Measurements from ENCODE around the gene CALHM2. TPM values are rescaled to one million over a fixed set of nuclear protein-coding genes. Genes with fewer than 3 reads are reported as not detected.
A peak's percentile ranks its signal among the peaks of the same experiment; 100 is the strongest.

The CALHM2 gene
- total and polyA plus RNA-seq, 2 donors (not counting 1 experiment from before 2014, with no cell fraction given) = 16.3 to 42.8 TPM

- Histone ChIP-seq H3K27me3 (replicated peaks in 1 of 4; ENCODE audit: control extremely low read depth in 1 of 4, control insufficient read depth in 3 of 4, insufficient read depth in 4 of 4, low read length in 3 of 4) (no peaks in the 10 kb centered on the region), H3K4me1 (ENCODE audit: control insufficient read depth in 2 of 2, insufficient read depth in 2 of 2, low read length in 2 of 2) (peaks cover 22 to 23% of the 10 kb centered on the region in 2 donors), H3K9ac (ENCODE audit: low read length) (peak overlapping the region; percentile 98), H3K27ac (ENCODE audit: low read length in 2 of 2) (peak overlapping the region; percentile 38 to 64), H3K36me3 (replicated peaks in 1 of 2; ENCODE audit: control extremely low read depth in 1 of 2, control insufficient read depth in 1 of 2, extremely low read depth in 1 of 2, insufficient read depth in 2 of 2, low read length in 1 of 2) (peaks cover 0 to 31% of the 10 kb centered on the region in 2 experiments), H3K4me3 (ENCODE audit: control extremely low read depth in 1 of 5, extremely low read depth in 1 of 5, insufficient read depth in 1 of 5, low read depth in 2 of 5, low read length in 4 of 5) (peak overlapping the region; percentile 68 to 92 (median 76)), H3K9me3 (ENCODE audit: control extremely low read depth in 1 of 3, control insufficient read depth in 2 of 3, insufficient read depth in 1 of 3, low read length in 2 of 3) (no peaks in the 10 kb centered on the region), H2AFZ (ENCODE audit: insufficient read depth, low read depth, low read length, poor library complexity, severe bottlenecking) (peak overlapping the region; percentile 85), H3K79me2 (ENCODE audit: control insufficient read depth, insufficient read depth, low read length) (peaks cover 68% of the 10 kb centered on the region), H4K20me1 (ENCODE audit: control insufficient read depth, insufficient read depth, low read length, poor library complexity, severe bottlenecking) (peaks cover 4% of the 10 kb centered on the region), H3K4me2 (replicated peaks; ENCODE audit: low read depth, low read length, poor library complexity, severe bottlenecking) (peak overlapping the region; percentile 73)
- ChIA-PET POLR2A (interaction anchor here (1.9 kb wide), 1 partner anchor 29 kb away, joined by 8 read pairs; the partner anchor contains the start of gene TAF5), CTCF (interaction anchor here (1.0 to 2.5 kb wide), 3 partner anchors 29 to 89 kb away, joined by 3 to 7 read pairs (median 3); partner anchors contain the start of gene TAF5)
- 0% methylated on average over 7 of the region's 8 CpGs for WGBS (ENCODE audit: insufficient coverage)
- Mint-ChIP-seq H3K27me3 (no peaks in the 10 kb centered on the region), H3K9me3 (ENCODE audit: insufficient read depth) (no peaks in the 10 kb centered on the region), H3K27ac (peak overlapping the region; percentile 89), H3K4me3 (peak overlapping the region; percentile 97), H3K4me1 (peaks cover 44% of the 10 kb centered on the region)
- ATAC-seq (ENCODE audit: low read depth) (no peak), DNase-seq (no peak)
- intact Hi-C loops (cut with micrococcal nuclease) = loop anchor here (1.0 to 5.0 kb wide), 5 partner anchors 28 to 1244 kb away; partner anchors contain the start of genes NOLC1, PCGF6 and SFR1
- TF ChIP-seq CTCF (IDR thresholded peaks at IDR 0.05) (no peak), EZH2 (IDR thresholded peaks at IDR 0.05; ENCODE audit: borderline replicate concordance, insufficient read depth, low read depth, low read length, poor library complexity, severe bottlenecking) (no peak)
These were observed 55.4 kb downstream of the CALHM2 start for GRCh38 chr10:103396789-103397087.

Other genes starting within 250 kb of the CALHM2 start
- gene RPEL1, start 206.5 kb downstream of the CALHM2 start, total RNA-seq = not detected in 2 replicates
- gene RPEL1, start 206.5 kb downstream of the CALHM2 start, polyA plus RNA-seq = not detected in 2 replicates
- not detected in 2 replicates for gene INA, start 175.2 kb downstream of the CALHM2 start, total RNA-seq
- 0.03 TPM in 1 of 2 replicates, not detected in the other for gene INA, start 175.2 kb downstream of the CALHM2 start, polyA plus RNA-seq
- 7.4 and 8.9 TPM in 2 replicates for gene PCGF6, start 101.2 kb downstream of the CALHM2 start, total RNA-seq
- gene PCGF6, start 101.2 kb downstream of the CALHM2 start, polyA plus RNA-seq = 3.5 and 4.6 TPM in 2 replicates
- gene TAF5, start 84.4 kb downstream of the CALHM2 start, total RNA-seq = 5.5 and 6.5 TPM in 2 replicates
- 2.4 and 3.8 TPM in 2 replicates for gene TAF5, start 84.4 kb downstream of the CALHM2 start, polyA plus RNA-seq
- 96.6 and 107 TPM in 2 replicates for gene ATP5MK, start 55.9 kb downstream of the CALHM2 start, total RNA-seq
- gene ATP5MK, start 55.9 kb downstream of the CALHM2 start, polyA plus RNA-seq = 99.9 and 134 TPM in 2 replicates
- 36.4 and 42.3 TPM in 2 replicates for gene PDCD11, start 55.7 kb downstream of the CALHM2 start, total RNA-seq
- 15.9 and 17.9 TPM in 2 replicates for gene PDCD11, start 55.7 kb downstream of the CALHM2 start, polyA plus RNA-seq
- gene CALHM1, start 6.5 kb upstream of the CALHM2 start, total RNA-seq = 0.34 and 0.41 TPM in 2 replicates
- gene CALHM1, start 6.5 kb upstream of the CALHM2 start, polyA plus RNA-seq = 0.06 and 0.16 TPM in 2 replicates
- gene CALHM3, start 26.9 kb upstream of the CALHM2 start, total RNA-seq = not detected in 2 replicates
- not detected in 2 replicates for gene CALHM3, start 26.9 kb upstream of the CALHM2 start, polyA plus RNA-seq
- gene NEURL1, start 41.3 kb upstream of the CALHM2 start, total RNA-seq = 0.30 and 0.46 TPM in 2 replicates
- 0.57 and 0.74 TPM in 2 replicates for gene NEURL1, start 41.3 kb upstream of the CALHM2 start, polyA plus RNA-seq

All from B cell (primary cell).